HEK293 (cell line): ENCODE results near the gene IWS1.

ENCODE experiments used
- CTCF ChIA-PET: fragments of 350-600 bp; formaldehyde crosslinking; extraction: SDS; loops from one replicate; lab custom pipeline; 2021; ENCODE audit warnings: antibody characterized with exemption; lab: Yijun Ruan, JAX
- POLR2A ChIA-PET: fragments of 300-600 bp; formaldehyde crosslinking; extraction: SDS; loops from one replicate; lab custom pipeline; 2020; ENCODE audit warnings: antibody characterized with exemption, inconsistent platforms; lab: Yijun Ruan, JAX
- H3K27ac ChIP-seq: fragments of 200-500 bp; sonication (Bioruptor generic); 2 replicates; pipeline ENCODE4 v1.5.1; 2014; ENCODE audit warnings: low read depth, low read length, control low read depth, inconsistent platforms; ENCODE audit errors: extremely low read depth
- H3K36me3 ChIP-seq, 2 experiments: fragments of 200-500 bp in 1 of 2; sonication (Bioruptor generic) in 1 of 2; 1 replicate in 1 of 2; 2 replicates in 1 of 2; pipeline ENCODE4 v1.5.1; 2014 to 2017; ENCODE audit warnings: inconsistent platforms in 2 of 2, low read length in 2 of 2; ENCODE audit not compliant: control insufficient read depth in 2 of 2, insufficient read depth in 1 of 2
- H3K4me1 ChIP-seq: fragments of 200-500 bp; sonication (Bioruptor generic); 2 replicates; pipeline ENCODE4 v1.5.1; 2014; ENCODE audit warnings: mild to moderate bottlenecking, low read length, inconsistent platforms; ENCODE audit not compliant: control insufficient read depth, insufficient read depth
- H3K4me3 ChIP-seq: 2 replicates; pipeline ENCODE4 v1.5.1; 2011; ENCODE audit warnings: low read depth, mild to moderate bottlenecking, control low read depth, low read length, moderate library complexity
- H3K9me3 ChIP-seq: fragments of 200-500 bp; sonication (Bioruptor generic); 2 replicates; pipeline ENCODE4 v1.5.1; 2014; ENCODE audit warnings: low read depth, low read length, inconsistent platforms; ENCODE audit not compliant: control insufficient read depth, insufficient read depth
- GLI4 ChIP-seq: fragments of 450-650 bp; formaldehyde crosslinking; IDR thresholded peaks from 2 replicates; pipeline ENCODE4 v1.5.1; 2016; ENCODE audit warnings: missing biosample characterization, missing genetic modification characterization
- GLIS1 ChIP-seq: fragments of 450-650 bp; formaldehyde crosslinking; IDR thresholded peaks from 2 replicates; pipeline ENCODE4 v1.5.1; 2016; ENCODE audit warnings: missing biosample characterization, missing genetic modification characterization
- HOXD13 ChIP-seq: sonication (generic); formaldehyde crosslinking; IDR thresholded peaks from 2 replicates; pipeline ENCODE4 v1.8.0; 2022; ENCODE audit warnings: missing genetic modification reagents, borderline replicate concordance
- MEIS1 ChIP-seq: sonication (generic); formaldehyde crosslinking; IDR thresholded peaks from 2 replicates; pipeline ENCODE4 v1.8.1; 2022; ENCODE audit warnings: missing genetic modification reagents, mild to moderate bottlenecking, borderline replicate concordance
- MZF1 ChIP-seq: fragments of 450-650 bp; formaldehyde crosslinking; IDR thresholded peaks from 2 replicates; pipeline ENCODE4 v1.5.1; 2017; ENCODE audit warnings: missing biosample characterization, missing genetic modification characterization, borderline replicate concordance
- OSR2 ChIP-seq: fragments of 450-650 bp; formaldehyde crosslinking; IDR thresholded peaks from 2 replicates; pipeline ENCODE4 v1.5.1; 2016; ENCODE audit warnings: missing biosample characterization, missing genetic modification characterization
- RBAK ChIP-seq: fragments of 450-650 bp; formaldehyde crosslinking; IDR thresholded peaks from 2 replicates; pipeline ENCODE4 v1.5.1; 2016; ENCODE audit warnings: missing biosample characterization, missing genetic modification characterization
- REST ChIP-seq: fragments of 450-650 bp; formaldehyde crosslinking; IDR thresholded peaks from 2 replicates; pipeline ENCODE4 v1.5.1; 2016; ENCODE audit warnings: missing biosample characterization, missing genetic modification characterization
- SP3 ChIP-seq: fragments of 450-650 bp; formaldehyde crosslinking; IDR thresholded peaks from 2 replicates; pipeline ENCODE4 v1.5.1; 2016; ENCODE audit warnings: missing biosample characterization, missing genetic modification characterization
- ZBTB48 ChIP-seq: fragments of 450-650 bp; formaldehyde crosslinking; IDR thresholded peaks from 2 replicates; pipeline ENCODE4 v1.5.1; 2016; ENCODE audit warnings: missing biosample characterization, missing genetic modification characterization
- ZNF114 ChIP-seq: fragments of 450-650 bp; formaldehyde crosslinking; IDR thresholded peaks from 2 replicates; pipeline ENCODE4 v1.5.0; 2017; ENCODE audit warnings: missing biosample characterization, missing genetic modification characterization
- ZNF133 ChIP-seq: fragments of 450-650 bp; formaldehyde crosslinking; IDR thresholded peaks from 2 replicates; pipeline ENCODE4 v1.5.1; 2016; ENCODE audit warnings: missing biosample characterization, missing genetic modification characterization
- ZNF16 ChIP-seq: fragments of 450-650 bp; formaldehyde crosslinking; IDR thresholded peaks from 2 replicates; pipeline ENCODE4 v1.5.1; 2016; ENCODE audit warnings: low read depth, missing biosample characterization, missing genetic modification characterization
- ZNF239 ChIP-seq: fragments of 450-650 bp; formaldehyde crosslinking; IDR thresholded peaks from 2 replicates; pipeline ENCODE4 v1.5.1; 2016; ENCODE audit warnings: missing biosample characterization, missing genetic modification characterization
- ZNF248 ChIP-seq: fragments of 450-650 bp; formaldehyde crosslinking; IDR thresholded peaks from 2 replicates; pipeline ENCODE4 v1.5.1; 2017; ENCODE audit warnings: missing biosample characterization, missing genetic modification characterization
- ZNF280D ChIP-seq: fragments of 450-650 bp; formaldehyde crosslinking; IDR thresholded peaks from 2 replicates; pipeline ENCODE4 v1.5.1; 2016; ENCODE audit warnings: missing biosample characterization, missing genetic modification characterization
- ZNF311 ChIP-seq: fragments of 450-650 bp; formaldehyde crosslinking; IDR thresholded peaks from 2 replicates; pipeline ENCODE4 v1.5.1; 2017; ENCODE audit warnings: missing biosample characterization, missing genetic modification characterization, borderline replicate concordance
- ZNF335 ChIP-seq: fragments of 450-650 bp; formaldehyde crosslinking; conservative IDR thresholded peaks from 2 replicates; pipeline ENCODE4 v1.5.1; 2016; ENCODE audit warnings: missing biosample characterization, missing genetic modification characterization
- ZNF391 ChIP-seq: fragments of 450-650 bp; formaldehyde crosslinking; IDR thresholded peaks from 2 replicates; pipeline ENCODE4 v1.5.1; 2016; ENCODE audit warnings: low read depth, missing biosample characterization, missing genetic modification characterization, borderline replicate concordance
- ZNF416 ChIP-seq: fragments of 450-650 bp; formaldehyde crosslinking; IDR thresholded peaks from 2 replicates; pipeline ENCODE4 v1.5.1; 2016; ENCODE audit warnings: missing biosample characterization, missing genetic modification characterization
- ZNF473 ChIP-seq: fragments of 450-650 bp; formaldehyde crosslinking; IDR thresholded peaks from 2 replicates; pipeline ENCODE4 v1.5.1; 2017; ENCODE audit warnings: missing biosample characterization, missing genetic modification characterization
- ZNF48 ChIP-seq: fragments of 450-650 bp; formaldehyde crosslinking; IDR thresholded peaks from 2 replicates; pipeline ENCODE4 v1.5.1; 2016; ENCODE audit warnings: missing biosample characterization, missing genetic modification characterization
- ZNF514 ChIP-seq: fragments of 450-650 bp; formaldehyde crosslinking; IDR thresholded peaks from 2 replicates; pipeline ENCODE4 v1.5.1; 2016; ENCODE audit warnings: missing biosample characterization, missing genetic modification characterization
- ZNF558 ChIP-seq: fragments of 450-650 bp; formaldehyde crosslinking; IDR thresholded peaks from 2 replicates; pipeline ENCODE4 v1.5.1; 2016; ENCODE audit warnings: missing biosample characterization, missing genetic modification characterization
- ZNF560 ChIP-seq: fragments of 450-650 bp; formaldehyde crosslinking; IDR thresholded peaks from 2 replicates; pipeline ENCODE4 v1.5.1; 2017; ENCODE audit warnings: missing biosample characterization, missing genetic modification characterization, borderline replicate concordance
- ZNF571 ChIP-seq: fragments of 450-650 bp; formaldehyde crosslinking; IDR thresholded peaks from 2 replicates; pipeline ENCODE4 v1.5.0; 2017; ENCODE audit warnings: missing biosample characterization, missing genetic modification characterization
- ZNF621 ChIP-seq: fragments of 450-650 bp; formaldehyde crosslinking; IDR thresholded peaks from 2 replicates; pipeline ENCODE4 v1.5.1; 2017; ENCODE audit warnings: missing biosample characterization, missing genetic modification characterization
- ZNF624 ChIP-seq: fragments of 450-650 bp; formaldehyde crosslinking; IDR thresholded peaks from 2 replicates; pipeline ENCODE4 v1.5.1; 2017; ENCODE audit warnings: missing biosample characterization, missing genetic modification characterization
- ZNF660 ChIP-seq: fragments of 450-650 bp; IDR thresholded peaks from 2 replicates; pipeline ENCODE4 v1.5.1; 2018; ENCODE audit warnings: missing biosample characterization, mild to moderate bottlenecking, missing genetic modification characterization
- ZNF664 ChIP-seq: fragments of 450-650 bp; formaldehyde crosslinking; IDR thresholded peaks from 2 replicates; pipeline ENCODE4 v1.5.1; 2016; ENCODE audit warnings: missing biosample characterization, missing genetic modification characterization
- ZNF76 ChIP-seq: fragments of 450-650 bp; formaldehyde crosslinking; IDR thresholded peaks from 2 replicates; pipeline ENCODE4; 2016; ENCODE audit warnings: low read depth, missing biosample characterization, missing genetic modification characterization, borderline replicate concordance
- ZNF768 ChIP-seq: fragments of 450-650 bp; formaldehyde crosslinking; IDR thresholded peaks from 2 replicates; pipeline ENCODE4 v1.5.1; 2018; ENCODE audit warnings: missing biosample characterization, mild to moderate bottlenecking, missing genetic modification characterization
- ZNF837 ChIP-seq: fragments of 450-650 bp; formaldehyde crosslinking; IDR thresholded peaks from 2 replicates; pipeline ENCODE4 v1.5.1; 2016; ENCODE audit warnings: missing biosample characterization, missing genetic modification characterization

The IWS1 gene

GRCh38 chr2:127566139-127566417, 39.8 kb upstream of the IWS1 start:
- CTCF ChIA-PET: no interaction called here
- TF ChIP-seq RBAK (tag by site-specific recombination) (no peak), ZNF558 (no peak), ZNF571 (no peak), GLIS1 (no peak), ZNF16 (tag by site-specific recombination) (no peak), MZF1 (tag by site-specific recombination) (no peak), ZNF335 (tag by site-specific recombination) (no peak), ZBTB48 (no peak), HOXD13 (CRISPR knock-in tag) (no peak), MEIS1 (CRISPR knock-in tag) (no peak), ZNF660 (no peak), SP3 (tag by site-specific recombination) (no peak), ZNF76 (tag by site-specific recombination) (no peak), ZNF248 (tag by site-specific recombination) (no peak), REST (tag by site-specific recombination) (no peak), ZNF514 (tag by site-specific recombination) (no peak)

GRCh38 chr2:127565261-127566138, 39.2 kb upstream of the IWS1 start:
- ChIA-PET CTCF (no interaction called here), POLR2A (no interaction called here)
- Histone ChIP-seq H3K9me3 (no peaks in the 10 kb centered on the region), H3K4me3 (no peak overlapping the region), H3K36me3 (no peaks in the 10 kb centered on the region), H3K27ac (no peak overlapping the region), H3K4me1 (no peaks in the 10 kb centered on the region)
- TF ChIP-seq ZNF114 (tag by site-specific recombination) (no peak), ZNF837 (tag by site-specific recombination) (no peak), ZNF133 (tag by site-specific recombination) (no peak), GLI4 (tag by site-specific recombination) (no peak), ZNF280D (tag by site-specific recombination) (no peak), ZNF391 (tag by site-specific recombination) (no peak), OSR2 (tag by site-specific recombination) (no peak), ZNF571 (no peak), ZNF621 (tag by site-specific recombination) (no peak), ZNF311 (tag by site-specific recombination) (no peak), ZNF239 (tag by site-specific recombination) (no peak), ZNF416 (tag by site-specific recombination) (no peak), ZNF473 (no peak), ZNF48 (tag by site-specific recombination) (no peak), ZNF560 (tag by site-specific recombination) (no peak), ZNF768 (tag by site-specific recombination) (no peak), ZNF664 (tag by site-specific recombination) (no peak), ZNF624 (tag by site-specific recombination) (no peak)

More at GRCh38 chr2:127566139-127566417, 39.8 kb upstream of the IWS1 start:
- Histone ChIP-seq H3K4me1 (no peaks in the 10 kb centered on the region), H3K9me3 (no peaks in the 10 kb centered on the region), H3K36me3 (no peaks in the 10 kb centered on the region), H3K4me3 (no peak overlapping the region), H3K27ac (no peak overlapping the region)
- POLR2A ChIA-PET: no interaction called here
